ENCODE data around the gene BMP6. TPM values are rescaled to one million over a fixed set of nuclear protein-coding genes. Genes with fewer than 3 reads are reported as not detected.

Gene BMP6
- total RNA-seq, 1 donor from 2014 or later, result 0.97 TPM

DNA sequence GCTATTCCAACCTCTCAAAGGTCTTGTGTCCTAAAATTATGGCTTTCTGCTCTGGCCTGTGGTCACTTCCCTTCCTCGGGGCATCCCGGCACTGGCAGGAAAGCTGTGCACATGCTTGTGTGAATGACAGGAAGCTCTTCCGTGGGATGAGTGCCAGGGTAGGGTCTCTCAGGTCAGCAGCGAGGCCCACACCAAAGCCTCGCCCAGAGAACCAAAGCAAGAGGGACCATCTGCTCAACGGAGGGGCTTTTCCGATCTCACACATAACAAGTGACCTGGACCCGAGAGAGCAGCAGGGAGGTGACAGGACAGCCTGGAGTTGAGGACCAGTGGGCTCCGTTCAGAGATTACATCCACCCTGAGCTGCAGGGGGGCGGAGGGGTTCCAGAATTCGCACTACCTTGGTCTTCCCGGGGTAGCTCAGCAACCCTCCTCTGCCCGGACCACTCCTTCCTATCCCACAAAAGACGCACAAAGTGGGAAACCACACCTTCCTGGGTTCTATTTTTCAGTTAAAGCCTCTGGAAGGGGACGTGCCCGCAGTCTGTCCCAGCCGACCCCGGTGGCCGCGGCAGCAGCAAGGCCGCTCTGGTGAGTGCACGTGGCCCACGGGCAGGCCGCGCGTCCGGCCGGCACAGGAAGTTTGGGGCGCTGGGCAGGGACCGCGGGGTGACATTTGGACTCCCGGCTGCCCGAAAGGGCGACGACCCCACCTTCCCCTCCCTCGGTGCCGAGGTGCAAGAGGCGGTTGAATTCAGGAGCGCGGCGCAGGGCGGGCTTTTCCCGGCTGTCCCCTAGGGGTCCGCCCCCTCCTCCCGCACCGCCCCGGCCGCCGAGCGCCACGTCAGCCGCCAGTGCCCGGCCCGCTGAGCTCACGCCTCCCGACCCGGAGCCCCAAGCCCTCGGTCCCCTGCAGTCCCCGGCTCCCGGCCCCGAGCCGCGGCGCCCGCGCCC, 183.7 kb downstream of the BMP6 start:
- peaks cover 3% of the 10 kb centered on the region for H3K27me3 Mint-ChIP-seq (ENCODE audit: unreplicated experiment)
- H3K4me1 Mint-ChIP-seq (ENCODE audit: unreplicated experiment), result peaks cover 7% of the 10 kb centered on the region
- peaks cover 6% of the 10 kb centered on the region for H3K36me3 Mint-ChIP-seq (ENCODE audit: low read depth, unreplicated experiment)
- H3K9me3 Mint-ChIP-seq (ENCODE audit: unreplicated experiment), result no peaks in the 10 kb centered on the region
- H3K4me3 Mint-ChIP-seq (ENCODE audit: unreplicated experiment), result peak overlapping the region; percentile 89
- TF ChIP-seq, protein P1, sequence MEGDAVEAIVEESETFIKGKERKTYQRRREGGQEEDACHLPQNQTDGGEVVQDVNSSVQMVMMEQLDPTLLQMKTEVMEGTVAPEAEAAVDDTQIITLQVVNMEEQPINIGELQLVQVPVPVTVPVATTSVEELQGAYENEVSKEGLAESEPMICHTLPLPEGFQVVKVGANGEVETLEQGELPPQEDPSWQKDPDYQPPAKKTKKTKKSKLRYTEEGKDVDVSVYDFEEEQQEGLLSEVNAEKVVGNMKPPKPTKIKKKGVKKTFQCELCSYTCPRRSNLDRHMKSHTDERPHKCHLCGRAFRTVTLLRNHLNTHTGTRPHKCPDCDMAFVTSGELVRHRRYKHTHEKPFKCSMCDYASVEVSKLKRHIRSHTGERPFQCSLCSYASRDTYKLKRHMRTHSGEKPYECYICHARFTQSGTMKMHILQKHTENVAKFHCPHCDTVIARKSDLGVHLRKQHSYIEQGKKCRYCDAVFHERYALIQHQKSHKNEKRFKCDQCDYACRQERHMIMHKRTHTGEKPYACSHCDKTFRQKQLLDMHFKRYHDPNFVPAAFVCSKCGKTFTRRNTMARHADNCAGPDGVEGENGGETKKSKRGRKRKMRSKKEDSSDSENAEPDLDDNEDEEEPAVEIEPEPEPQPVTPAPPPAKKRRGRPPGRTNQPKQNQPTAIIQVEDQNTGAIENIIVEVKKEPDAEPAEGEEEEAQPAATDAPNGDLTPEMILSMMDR (IDR thresholded peaks at IDR 0.05; ENCODE audit: unreplicated experiment), result no peak
- DNase-seq (ENCODE audit: low spot score), result peak; percentile 66
- H3K27ac Mint-ChIP-seq (ENCODE audit: unreplicated experiment), result peak overlapping the region; percentile 20

- H3K27me3 Mint-ChIP-seq (ENCODE audit: unreplicated experiment), result peaks cover 3% of the 10 kb centered on the region
- no peak overlapping the region for H3K27ac Mint-ChIP-seq (ENCODE audit: unreplicated experiment)
- H3K9me3 Mint-ChIP-seq (ENCODE audit: unreplicated experiment), result no peaks in the 10 kb centered on the region
- no peak for DNase-seq (ENCODE audit: low spot score)
- peaks cover 7% of the 10 kb centered on the region for H3K4me1 Mint-ChIP-seq (ENCODE audit: unreplicated experiment)
- peaks cover under 1% of the 10 kb centered on the region for H3K36me3 Mint-ChIP-seq (ENCODE audit: low read depth, unreplicated experiment)
- TF ChIP-seq, protein P1 (IDR thresholded peaks at IDR 0.05; ENCODE audit: unreplicated experiment), result no peak
- H3K4me3 Mint-ChIP-seq (ENCODE audit: unreplicated experiment), result no peak overlapping the region
Measured at GRCh38 chr6:7910298-7910653, 184.4 kb downstream of the BMP6 start.

DNA sequence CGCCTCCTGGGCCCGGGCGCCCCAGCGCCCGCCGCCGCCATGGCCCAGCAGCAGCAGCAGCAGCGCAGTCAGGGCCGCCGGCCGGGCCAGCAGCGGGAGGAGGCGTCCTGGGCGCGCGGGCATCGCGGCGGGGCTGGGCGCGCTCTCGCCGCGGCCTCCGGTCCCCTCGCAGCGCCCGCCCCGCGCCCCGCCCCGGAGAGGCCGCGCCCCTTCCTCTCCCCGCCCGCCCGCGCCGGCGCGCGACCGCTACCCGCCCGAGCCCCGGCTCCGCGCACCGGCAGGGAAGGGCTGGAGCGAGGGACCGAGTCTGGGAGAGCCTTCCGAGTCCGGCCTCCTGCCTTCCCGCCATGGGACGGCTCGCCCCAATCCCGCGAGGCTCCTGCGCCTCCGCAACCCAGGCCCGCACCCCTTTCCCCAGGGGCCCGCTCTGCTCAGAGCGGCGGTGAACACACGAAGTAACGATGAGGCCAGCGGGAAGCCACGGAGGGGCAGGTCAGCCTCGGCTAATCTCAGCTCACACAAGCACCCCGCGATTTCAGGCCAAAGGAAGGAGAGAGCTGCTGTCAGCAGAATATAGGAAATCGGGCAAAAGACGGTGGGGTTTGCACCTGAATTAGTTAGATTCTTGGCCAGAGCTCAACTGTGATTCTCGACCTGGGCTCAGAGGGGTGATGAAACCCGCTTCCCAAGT, 184.9 kb downstream of the BMP6 start, which contains the start of gene TXNDC5:
TSS of gene TXNDC5 (minus strand) at position 135 of the 691 bp plus-strand sequence. CDS start at position 123, 12 bp downstream.
- Mint-ChIP-seq H3K27me3 (ENCODE audit: unreplicated experiment) (peaks cover 3% of the 10 kb centered on the region), H3K4me3 (ENCODE audit: unreplicated experiment) (peak within 1 kb of the TSS; percentile 89), H3K27ac (ENCODE audit: unreplicated experiment) (no peak within 1 kb of the TSS), H3K9me3 (ENCODE audit: unreplicated experiment) (no peaks in the 10 kb centered on the region), H3K4me1 (ENCODE audit: unreplicated experiment) (peaks cover 7% of the 10 kb centered on the region), H3K36me3 (ENCODE audit: low read depth, unreplicated experiment) (no peaks in the 10 kb centered on the region)
- DNase-seq (ENCODE audit: low spot score), result peak; percentile 74
- TF ChIP-seq, protein P1 (IDR thresholded peaks at IDR 0.05; ENCODE audit: unreplicated experiment), result no peak

DNA sequence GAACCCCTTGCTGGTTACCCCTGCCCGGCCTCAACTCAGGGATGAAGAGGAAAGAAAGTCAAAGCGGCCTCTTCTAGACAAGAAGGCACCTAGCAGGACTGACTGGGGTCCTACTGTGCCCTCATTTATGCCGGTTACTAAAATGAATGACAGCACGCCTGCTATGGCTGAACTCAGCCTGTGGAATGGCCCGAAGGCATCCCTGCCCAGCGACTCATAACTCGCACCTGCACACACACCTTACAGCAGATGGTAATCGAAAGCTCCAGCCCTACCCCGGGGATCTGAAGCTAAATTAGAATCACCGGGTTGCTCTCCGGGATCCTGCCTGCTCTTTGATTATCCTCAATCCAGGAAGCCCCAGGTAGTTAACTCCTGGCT, 185.4 kb downstream of the BMP6 start:
- TF ChIP-seq, protein P1 (IDR thresholded peaks at IDR 0.05; ENCODE audit: unreplicated experiment), result no peak
- no peak overlapping the region for H3K27ac Mint-ChIP-seq (ENCODE audit: unreplicated experiment)
- no peaks in the 10 kb centered on the region for H3K9me3 Mint-ChIP-seq (ENCODE audit: unreplicated experiment)
- no peak overlapping the region for H3K4me3 Mint-ChIP-seq (ENCODE audit: unreplicated experiment)
- peaks cover 3% of the 10 kb centered on the region for H3K27me3 Mint-ChIP-seq (ENCODE audit: unreplicated experiment)
- no peak for DNase-seq (ENCODE audit: low spot score)
- H3K4me1 Mint-ChIP-seq (ENCODE audit: unreplicated experiment), result peaks cover 7% of the 10 kb centered on the region
- H3K36me3 Mint-ChIP-seq (ENCODE audit: low read depth, unreplicated experiment), result no peaks in the 10 kb centered on the region
